GM18858 (cell line): ENCODE data around the gene IFNAR2.
"Not testable (repeated sequence)": the region's sequence is repeated elsewhere in the genome, so short reads cannot be mapped to it uniquely, and the experiment has no call there.

Experiments
- ATAC-seq: cut with Tn5 transposase; IDR thresholded peaks from one replicate; pipeline ENCODE4 v1.9.1; 2021; ENCODE audit not compliant: unreplicated experiment

The IFNAR2 gene

GRCh38 chr21:33212159-33212851 lies 17.4 kb upstream of the IFNAR2 start:
- no peak for ATAC-seq

GRCh38 chr21:33214056-33214455 lies 15.7 kb upstream of the IFNAR2 start:
- ATAC-seq: no peak

GRCh38 chr21:33217138-33217520 lies 12.6 kb upstream of the IFNAR2 start:
- ATAC-seq: no peak

GRCh38 chr21:33219300-33219699 lies 10.4 kb upstream of the IFNAR2 start:
- no peak for ATAC-seq

GRCh38 chr21:33219954-33220353 lies 9.8 kb upstream of the IFNAR2 start:
- ATAC-seq: no peak

GRCh38 chr21:33225376-33225775 lies 4.4 kb upstream of the IFNAR2 start:
- not testable (repeated sequence) for ATAC-seq

- ATAC-seq: no peak
These were observed 1.3 kb upstream of the IFNAR2 start for GRCh38 chr21:33228455-33228854.

GRCh38 chr21:33229099-33229783 lies 497 bp upstream of the IFNAR2 start:
- no peak for ATAC-seq

GRCh38 chr21:33230545-33231324 lies 997 bp downstream of the IFNAR2 start:
- ATAC-seq: no peak

- ATAC-seq: no peak
These were observed 1.8 kb downstream of the IFNAR2 start for GRCh38 chr21:33231526-33231925.

GRCh38 chr21:33232291-33233034 lies 2.7 kb downstream of the IFNAR2 start:
- ATAC-seq: no peak

GRCh38 chr21:33234635-33235520 lies 5.1 kb downstream of the IFNAR2 start:
- ATAC-seq: no peak

- no peak for ATAC-seq
These were observed 6.4 kb downstream of the IFNAR2 start for GRCh38 chr21:33236013-33236686.

- no peak for ATAC-seq
These were observed 7.0 kb downstream of the IFNAR2 start for GRCh38 chr21:33236766-33237165.

GRCh38 chr21:33237486-33237885 lies 7.7 kb downstream of the IFNAR2 start:
- no peak for ATAC-seq

- no peak for ATAC-seq
These were observed 8.4 kb downstream of the IFNAR2 start for GRCh38 chr21:33238146-33238545.

GRCh38 chr21:33238565-33239255 lies 9.0 kb downstream of the IFNAR2 start:
- peak; percentile 69 for ATAC-seq

- not testable (repeated sequence) for ATAC-seq
These were observed 9.9 kb downstream of the IFNAR2 start for GRCh38 chr21:33239559-33240127.

- no peak for ATAC-seq
These were observed 10.7 kb downstream of the IFNAR2 start for GRCh38 chr21:33240404-33240803.
